ENCODE results near the gene IGSF21.

Gene IGSF21

DNA sequence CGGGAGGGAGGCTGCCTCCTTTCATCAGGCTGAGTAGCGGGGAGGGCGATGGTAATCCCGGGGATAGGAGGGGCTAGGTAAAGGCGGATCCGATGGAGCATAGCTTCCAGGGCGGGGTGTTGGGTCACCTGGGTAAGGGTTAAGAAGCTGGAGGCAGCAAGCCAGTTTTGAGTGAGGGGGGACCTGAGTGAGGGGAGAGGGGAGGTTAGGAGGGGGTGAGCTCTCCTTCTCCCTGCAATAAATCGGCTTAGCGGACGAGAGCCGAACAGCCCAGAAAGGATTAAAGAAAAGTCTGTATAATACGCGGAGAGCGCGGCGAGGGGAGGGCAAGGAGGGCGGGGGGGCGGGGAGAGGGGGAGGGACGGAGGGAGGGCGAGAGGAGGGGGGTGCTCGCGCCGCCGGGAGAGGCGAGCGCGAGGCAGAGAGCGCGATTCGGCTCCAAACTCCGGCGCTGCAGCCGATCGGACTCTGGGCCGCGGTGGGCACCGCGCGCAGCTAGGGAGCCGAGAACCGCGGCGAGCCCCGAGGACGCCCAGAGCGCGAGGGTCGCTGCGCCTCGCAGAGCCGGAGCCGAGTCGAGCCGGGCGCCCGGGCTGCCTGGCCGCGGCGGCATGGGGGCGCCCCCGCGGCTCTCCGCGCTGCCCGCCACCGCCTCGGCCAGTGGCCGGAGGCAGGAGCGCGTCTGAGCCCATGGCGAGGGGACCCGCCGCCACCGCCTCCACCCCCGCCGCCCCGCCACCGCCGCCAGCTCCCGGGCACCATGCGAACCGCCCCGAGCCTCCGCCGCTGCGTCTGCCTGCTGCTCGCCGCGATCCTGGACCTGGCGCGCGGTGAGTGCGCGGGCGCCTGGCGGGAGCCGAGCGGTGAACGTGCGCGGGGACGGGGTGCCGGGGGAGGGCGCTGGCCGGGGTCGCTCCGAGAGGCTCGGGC lies at the start of gene IGSF21:
Gene IGSF21 (plus strand): TSS at position 430 of the 930 bp plus-strand sequence. CDS start 331 bp downstream, at position 761.
- DNase-seq, result peak; percentile 13

DNA sequence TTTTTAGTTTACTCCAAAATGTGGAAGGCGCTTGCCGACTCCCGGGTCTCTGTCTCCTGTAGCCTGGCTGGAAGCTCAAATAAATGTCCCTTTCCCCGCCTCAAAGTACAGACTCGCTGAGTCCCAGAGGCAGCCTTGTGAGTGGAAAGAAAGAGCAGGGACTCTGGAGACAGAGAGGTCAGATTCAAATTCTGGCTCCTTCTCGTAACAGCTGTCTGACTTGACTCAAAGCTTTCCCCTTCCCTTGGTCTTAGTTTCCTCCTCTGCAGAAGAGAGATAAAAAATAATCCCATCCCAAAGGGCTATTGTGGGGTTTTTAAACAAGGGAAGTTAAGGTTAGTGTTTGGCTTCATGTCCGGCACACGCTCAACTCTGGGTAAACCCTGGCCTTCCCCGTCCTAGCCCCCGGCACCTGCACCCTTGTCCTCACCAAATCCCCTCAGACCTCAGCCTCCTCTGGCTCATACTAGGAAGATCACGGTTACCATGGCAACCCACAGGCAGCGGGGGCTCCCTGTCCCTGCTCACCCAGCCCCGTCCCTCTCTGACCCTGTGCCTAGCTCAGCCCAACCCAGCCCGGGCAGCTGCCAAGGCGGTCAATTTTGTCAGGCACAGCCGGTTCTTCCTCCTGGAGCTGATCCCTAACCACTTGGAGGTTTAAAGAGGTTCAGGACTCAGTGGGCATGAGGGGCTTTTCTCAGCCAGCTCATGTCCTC lies 49.2 kb upstream of the IGSF21 start:
- DNase-seq, result no peak

DNA sequence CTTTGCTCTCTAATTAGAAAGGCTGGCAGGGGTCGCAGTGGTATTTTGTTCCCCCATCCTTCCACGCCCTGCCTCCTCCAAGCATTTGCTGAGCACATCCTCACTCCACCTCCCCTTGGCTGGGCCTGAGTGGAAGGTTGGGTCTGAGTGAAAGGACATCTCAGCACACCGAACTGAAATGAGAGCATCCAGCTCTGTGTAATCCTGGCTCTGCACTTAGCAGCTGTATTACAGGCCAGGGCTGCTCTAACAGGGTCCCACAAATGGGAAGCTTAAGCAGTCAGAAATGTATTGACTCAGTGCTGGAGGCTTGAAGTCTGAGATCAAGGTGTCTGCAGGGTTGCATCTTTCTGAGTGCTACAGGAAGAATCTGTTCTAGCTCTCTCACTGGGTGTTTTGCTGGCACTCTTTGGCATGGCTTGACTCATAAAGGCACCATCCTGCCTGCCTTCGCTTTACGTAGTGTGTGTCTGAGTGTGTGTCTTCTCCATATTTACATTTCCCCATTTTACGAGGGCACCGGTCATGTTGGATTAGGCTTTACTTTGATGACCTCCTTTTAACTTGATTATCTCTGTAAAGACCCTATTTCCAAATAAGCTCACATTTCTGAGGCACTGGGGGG lies 48.5 kb upstream of the IGSF21 start:
- no peak for DNase-seq

DNA sequence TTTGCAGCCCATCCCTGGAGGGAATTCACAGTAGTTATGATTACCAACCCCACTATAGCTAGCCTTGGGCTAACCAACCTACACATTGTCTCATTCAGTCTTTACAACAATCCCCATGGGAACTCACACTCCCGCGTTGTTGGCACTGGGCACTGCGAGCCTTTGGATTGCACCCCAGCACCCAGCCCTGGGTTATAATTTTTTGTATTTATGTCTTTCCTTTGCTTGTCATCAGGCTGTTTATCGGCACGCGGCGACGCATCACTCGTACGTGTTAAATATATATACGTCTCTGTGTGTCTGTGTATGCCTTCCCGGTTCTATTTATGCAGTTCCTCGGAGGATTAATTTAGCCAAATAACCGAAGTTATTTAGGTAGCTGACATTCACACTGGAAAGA lies 47.2 kb upstream of the IGSF21 start:
- no peak for DNase-seq

DNA sequence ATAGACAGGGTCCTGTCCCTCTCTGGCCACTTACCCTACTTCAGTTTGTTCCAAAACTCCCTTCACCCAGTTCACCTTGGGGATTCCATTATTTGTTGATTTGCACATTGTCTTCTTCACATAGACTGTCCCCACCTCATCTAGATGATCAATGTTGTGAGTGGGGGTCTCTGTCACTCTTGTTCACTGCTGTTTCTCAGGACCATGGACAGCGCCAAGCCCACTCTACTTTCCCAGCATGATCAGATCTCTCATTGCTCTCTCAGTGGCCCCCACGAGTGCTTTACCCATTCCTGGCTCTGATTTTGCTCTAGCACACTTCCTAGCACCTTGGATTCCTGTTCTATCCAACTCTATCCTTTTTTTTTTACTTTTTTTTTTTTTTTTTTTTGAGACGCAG lies 45.4 kb upstream of the IGSF21 start:
- DNase-seq, result no peak

DNA sequence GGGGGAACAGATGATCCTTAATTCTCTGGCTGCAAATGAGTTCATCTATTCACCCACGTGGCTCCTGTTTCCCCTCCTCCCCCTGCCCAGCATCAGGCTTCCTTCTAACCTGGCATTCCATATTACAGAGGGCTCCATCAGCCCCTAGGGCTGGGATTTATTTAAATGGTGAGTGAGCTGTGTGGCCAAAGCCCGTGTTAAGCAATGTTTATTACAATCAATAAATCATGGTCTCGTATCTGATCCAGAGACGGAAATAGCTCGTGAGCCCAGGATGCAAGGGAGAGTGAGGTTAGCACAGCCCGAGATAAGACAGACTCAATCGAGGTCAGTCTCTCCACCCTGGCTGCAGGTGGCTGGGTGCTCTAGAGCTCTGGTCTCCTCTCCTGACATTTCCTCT lies 43.1 kb upstream of the IGSF21 start:
- DNase-seq, result no peak

DNA sequence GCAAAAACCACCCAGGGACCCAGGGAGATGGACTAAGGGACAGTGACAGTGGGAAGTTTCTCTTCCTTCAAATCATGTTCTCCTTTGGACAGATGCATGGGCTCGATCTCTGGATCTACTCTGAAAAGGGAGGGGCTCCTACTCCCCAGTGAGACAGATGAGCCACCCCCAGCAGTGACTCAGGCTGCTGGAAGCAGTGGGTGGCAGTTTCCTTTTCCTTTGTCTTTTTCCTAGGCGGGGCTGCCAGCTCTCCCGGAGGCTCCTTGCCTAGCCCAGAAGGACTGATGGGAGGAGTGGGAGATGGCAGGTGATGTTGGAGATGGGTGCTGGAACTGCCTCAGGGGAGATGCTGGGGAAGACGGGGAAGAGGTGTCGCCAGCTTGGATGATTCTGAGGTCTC lies 41.0 kb upstream of the IGSF21 start:
- DNase-seq, result no peak

DNA sequence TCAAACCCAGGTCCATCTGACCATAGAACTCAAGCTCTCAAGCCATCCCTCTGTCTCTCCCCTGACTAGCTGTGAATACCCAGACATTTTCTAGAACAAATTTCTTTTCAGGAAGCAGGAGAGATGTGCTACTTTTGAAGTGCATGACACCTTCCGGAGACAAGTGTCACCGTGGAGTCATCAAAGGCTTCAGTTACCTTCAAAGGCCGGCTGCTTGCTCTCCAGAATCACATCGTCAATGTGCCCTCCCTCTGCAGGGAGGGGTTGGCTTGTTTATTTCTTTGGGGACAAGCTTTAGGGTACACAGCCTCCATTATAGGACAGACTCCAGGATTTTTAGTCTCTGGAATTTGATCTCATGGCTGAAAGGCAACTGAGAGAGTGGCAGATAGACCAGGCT lies 37.7 kb upstream of the IGSF21 start:
- DNase-seq, result no peak

DNA sequence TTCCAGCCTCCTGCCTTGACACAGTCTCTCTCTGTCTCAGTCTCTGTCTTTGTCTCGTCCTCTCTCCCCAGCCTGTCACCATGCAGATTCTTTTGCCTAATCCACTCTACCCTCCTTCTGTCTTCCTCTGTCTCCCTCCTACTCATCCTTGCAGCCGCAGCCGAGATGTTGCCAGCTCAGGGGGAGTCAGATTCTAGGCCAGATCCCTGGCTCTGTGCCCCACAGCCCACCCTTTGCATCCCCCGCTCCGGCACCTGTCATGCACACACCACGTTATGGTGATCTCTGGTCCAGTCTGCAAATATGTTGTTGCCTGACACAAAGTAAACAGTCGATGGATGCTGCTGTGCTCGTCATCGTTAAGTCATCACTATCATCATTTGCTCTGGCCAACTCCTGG lies 35.5 kb upstream of the IGSF21 start:
- DNase-seq, result no peak

DNA sequence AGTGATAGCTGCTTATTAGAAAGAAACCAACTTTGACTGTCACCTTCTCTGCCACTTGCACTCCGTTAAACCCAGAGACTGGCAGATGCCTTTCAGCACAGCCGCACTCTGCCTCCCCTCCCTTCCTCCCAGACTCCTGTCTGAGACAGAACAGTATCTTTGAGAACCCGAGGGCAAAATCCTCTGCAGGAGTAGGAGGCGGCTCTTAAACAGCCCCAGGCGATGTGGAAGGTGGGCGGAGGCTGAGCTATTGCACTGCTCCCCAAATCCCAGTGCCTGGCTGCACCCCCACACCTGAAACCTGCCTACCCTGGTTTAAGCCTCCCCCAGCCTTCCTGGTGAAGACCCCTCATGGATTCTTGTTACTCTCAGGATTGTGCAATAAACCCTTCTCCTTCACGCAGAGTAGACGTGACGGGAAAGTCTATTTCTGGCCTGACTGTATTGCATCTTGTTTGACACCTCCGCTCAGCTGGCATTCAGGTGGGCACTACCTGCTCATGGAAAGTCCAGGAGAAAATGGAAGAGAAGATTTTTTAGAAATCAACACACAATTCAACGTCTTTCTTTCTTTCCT lies 34.4 kb upstream of the IGSF21 start:
- no peak for DNase-seq

DNA sequence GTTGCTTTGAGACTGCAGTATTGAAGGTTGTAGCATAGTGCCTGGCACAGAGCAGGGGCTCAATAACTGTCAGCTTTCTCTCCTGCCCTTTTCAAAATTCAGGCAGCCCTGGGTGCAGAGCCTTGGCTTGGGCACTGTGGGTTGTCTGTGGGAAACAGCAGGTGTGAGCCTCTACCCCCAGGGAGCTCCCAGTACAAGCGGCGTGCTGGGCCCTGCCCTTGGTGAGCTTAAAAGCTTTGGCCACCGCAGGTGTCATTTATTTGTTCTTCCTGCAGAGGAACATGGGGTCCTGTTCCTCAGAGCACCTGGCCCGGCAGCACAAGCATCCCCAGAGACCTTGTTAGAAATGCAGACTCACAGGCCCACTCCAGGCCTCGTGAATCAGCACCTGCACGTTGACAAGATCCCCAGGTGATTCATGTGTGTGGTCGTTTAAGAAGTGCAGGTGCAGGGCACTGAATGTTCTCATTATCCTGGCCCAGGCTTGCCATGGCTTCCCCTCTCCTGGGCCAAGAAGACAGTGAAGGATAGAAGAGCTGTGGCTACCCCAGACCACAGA lies 29.9 kb upstream of the IGSF21 start:
- DNase-seq, result peak; percentile 79

DNA sequence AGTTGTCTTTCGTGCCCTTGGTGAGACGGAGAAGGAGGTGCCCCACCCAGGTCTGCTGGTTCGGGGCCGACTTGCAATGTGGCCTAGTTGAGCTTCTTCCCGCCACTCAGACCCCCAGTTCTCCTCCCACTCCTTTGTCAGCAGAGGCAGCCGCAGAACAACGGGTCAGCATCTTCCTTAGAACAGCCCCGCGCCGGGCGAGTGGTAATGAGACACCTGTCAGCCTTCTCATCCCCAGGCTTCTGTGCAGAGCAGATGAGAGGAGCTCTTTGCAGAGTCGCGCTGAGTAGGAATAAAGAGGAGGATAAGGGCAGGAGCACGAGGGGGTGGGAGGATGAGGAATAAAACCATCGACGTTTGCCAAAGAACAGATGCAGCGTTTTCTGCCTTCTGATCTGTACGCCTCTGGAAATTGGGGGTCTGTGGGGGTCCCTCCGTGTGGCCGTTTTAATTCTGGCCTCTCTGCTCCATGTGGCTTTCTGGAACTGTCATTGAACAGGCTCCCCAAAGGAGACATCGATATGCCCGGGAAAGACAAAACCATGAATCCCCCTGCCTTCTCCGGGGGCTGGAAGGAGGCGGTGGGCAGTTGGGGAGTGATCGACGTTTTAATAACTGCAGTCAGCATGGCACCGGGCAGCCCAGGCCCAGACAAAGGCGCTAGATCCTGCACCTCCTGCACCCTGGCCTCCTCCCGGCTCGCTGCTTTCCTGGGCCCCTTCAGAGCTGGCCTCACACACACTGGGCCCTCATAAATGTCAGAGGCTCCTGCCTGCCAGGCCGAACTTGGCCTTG lies 27.5 kb upstream of the IGSF21 start:
- DNase-seq, result no peak

DNA sequence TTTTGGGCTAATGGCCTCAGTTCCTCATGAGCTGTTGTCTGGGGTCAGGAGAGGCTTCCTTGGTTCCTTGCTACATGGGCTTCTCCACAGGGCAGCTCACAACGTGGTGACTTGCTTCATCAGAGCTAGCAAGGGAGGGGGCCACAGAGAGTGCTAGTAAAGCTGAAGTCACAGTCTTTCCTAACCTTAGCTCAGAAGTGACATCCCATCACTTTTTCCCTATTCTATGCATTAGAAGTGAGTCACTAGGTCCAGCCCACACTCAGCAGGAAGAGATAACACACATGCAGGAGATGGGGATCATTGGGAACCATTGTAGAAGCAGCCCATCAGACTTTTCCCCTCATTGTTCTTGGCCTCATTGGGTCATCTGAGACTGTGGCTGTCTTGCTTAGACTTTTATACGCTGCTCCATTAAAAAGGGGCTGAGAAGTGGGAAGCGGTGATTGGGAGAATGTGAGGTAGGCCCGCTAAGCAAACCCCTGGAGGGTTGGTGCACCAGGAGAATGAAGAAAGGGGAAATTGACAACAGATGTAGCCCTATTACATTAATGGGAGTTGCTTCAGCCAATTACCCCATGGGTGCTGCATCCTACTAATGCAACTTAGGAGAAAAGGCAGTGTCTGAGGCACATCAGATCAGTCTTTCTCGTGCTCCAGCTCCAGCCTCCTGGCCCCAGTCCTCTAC lies 22.1 kb upstream of the IGSF21 start:
- DNase-seq, result no peak

DNA sequence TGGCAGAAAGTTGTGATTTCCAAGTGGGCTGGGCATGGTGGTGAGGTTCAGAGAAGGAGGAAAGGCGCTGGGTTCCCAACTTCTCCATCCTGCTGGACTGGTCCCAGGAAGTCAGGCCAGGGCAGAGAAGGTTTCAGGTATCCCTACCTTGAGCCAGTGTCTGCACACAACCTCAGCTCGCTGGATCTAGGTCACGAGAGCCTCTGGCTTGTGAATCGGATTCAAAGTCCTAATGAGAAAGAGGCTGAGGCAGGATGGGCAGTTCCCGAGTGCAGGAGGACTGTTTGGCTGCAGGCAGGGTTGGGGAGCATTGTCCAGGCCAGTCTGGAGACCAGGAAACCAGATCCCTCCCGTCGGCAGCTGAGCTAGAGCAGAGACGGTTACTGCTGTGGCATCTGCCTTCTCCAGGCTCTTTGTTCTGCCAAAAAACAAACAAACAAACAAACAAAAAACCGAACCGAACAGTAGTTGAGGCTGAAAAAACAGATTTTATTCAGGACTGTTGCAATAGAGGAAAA lies 19.5 kb upstream of the IGSF21 start:
- no peak for DNase-seq

DNA sequence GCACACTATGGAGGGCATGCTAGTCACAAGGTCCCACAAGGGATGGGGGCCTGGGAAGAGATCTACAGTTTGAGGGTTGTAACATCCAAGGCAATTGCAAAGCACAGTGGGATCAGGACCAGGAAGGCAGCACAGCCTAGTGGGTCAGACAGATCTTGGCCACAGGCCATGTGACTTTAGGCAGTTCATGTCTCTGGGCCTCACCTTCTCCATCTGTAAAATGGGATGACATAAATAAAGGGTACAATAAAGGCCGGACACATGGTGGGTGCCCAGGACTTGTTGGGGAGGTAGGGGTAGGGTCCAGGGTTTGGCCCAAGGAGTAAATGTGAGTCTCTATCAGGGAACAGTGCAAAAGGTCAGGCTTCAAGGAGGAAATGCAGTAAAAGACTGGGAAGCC lies 18.1 kb upstream of the IGSF21 start:
- DNase-seq, result no peak

DNA sequence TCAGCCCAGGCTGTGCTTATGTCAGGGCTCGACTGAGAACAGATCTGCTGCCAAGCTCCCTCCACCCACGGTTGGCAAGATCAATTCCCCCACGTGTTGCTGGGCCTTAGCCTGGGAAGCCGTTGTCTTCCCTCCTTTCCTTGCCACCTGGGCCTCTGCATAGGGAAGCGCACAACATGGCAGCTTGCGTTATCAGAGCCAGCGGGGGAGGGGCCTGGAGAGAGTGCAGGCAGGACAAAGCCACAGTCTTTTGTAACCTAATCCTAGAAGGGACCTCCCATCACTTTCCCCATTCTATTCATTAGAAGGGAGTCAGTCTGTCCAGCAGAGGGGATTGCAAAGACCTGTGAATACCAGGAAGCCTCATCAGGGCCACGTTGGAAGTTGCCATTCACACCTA lies 17.0 kb upstream of the IGSF21 start:
- no peak for DNase-seq

DNA sequence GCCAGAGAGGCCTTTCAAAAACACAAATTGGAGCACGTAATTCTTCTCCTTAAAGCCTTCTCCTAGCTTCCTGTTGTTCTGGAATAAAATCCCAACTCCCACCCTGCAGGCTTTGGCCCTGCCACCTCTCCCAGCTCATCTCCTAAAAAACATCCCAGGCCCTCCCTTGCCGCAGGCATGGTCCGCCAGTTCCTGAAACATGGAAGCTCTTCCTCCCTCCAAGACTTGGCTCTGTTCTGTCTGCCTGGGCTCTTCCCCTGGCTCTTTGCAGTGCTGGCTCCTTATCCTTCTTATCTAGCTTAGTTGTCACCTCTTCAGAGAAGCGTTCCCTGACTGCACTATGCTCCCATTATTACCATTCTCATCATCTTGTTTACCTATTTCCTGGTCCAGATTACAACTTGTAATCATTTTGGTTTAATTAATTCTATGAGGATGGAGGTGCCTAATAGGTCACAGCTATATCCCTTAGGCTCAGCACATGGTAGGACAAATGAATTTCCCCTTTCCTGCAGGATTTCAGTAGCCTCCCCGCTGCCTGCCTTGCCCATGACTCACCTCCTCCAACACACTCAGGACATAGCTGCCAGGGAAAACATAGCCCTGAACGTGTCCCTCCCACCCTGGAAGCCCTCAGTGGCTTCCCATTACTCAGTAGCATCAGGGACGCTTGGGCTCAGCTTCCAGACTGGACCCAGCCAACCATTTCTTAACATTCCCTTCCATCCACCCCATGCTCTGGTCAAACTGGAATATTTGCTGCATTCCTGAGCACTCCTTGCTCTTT lies 15.7 kb upstream of the IGSF21 start:
- no peak for DNase-seq

DNA sequence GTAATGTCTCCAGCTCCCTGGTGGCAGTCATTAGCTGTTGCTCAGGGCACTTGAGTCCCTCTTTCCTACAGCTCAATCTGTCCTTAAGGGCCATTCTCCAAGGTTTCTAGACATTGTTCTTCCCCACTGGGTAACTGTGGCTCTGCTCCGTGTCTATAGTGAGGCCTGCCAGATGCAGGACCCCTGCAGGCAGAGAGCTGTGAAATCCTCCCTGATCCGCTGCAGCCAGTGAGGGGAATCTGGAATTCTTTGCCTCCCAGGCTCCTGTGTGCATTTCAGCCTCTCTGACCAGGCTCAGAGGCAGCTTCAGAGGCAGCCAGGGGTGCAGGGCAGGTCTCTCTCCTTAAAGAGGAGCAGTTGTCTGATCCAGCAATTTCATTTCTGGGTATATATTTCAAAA lies 14.4 kb upstream of the IGSF21 start:
- DNase-seq, result no peak

DNA sequence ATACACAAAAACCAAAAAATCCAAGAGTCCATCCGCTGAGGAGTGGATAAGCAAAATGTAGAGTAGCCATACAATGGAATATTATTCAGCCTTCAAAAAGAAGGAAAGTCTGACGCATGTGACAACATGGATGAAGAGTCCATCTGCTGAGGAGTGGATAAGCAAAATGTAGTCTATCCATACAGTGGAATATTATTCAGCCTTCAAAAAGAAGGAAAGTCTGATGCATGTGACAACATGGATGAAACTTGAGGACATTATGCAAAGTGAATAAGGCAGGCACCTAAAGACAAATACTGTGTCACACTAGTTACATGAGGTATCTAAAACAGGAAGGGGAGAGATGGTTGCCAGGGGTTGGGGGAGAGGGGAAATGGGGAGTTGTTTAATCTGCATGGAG lies 14.0 kb upstream of the IGSF21 start:
- DNase-seq, result no peak

DNA sequence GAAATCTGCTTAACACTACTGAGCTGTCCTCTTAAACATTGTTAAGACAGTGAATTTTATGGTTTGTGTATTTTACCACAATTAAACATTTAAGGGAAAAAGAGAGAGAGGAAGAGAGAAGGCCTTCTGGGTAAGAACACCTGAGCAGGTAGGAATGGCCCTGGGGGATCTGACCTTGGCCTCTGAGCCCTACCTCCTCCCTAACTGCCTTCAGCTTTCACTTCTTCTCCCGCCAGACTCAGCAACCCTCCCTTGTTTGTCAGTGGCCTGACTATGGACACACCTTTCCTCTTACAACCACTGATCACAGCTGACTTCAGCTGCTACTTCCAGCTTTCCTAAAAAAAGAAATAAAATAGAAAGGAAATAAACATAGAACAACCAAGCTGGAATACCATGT lies 13.5 kb upstream of the IGSF21 start:
- DNase-seq, result no peak

DNA sequence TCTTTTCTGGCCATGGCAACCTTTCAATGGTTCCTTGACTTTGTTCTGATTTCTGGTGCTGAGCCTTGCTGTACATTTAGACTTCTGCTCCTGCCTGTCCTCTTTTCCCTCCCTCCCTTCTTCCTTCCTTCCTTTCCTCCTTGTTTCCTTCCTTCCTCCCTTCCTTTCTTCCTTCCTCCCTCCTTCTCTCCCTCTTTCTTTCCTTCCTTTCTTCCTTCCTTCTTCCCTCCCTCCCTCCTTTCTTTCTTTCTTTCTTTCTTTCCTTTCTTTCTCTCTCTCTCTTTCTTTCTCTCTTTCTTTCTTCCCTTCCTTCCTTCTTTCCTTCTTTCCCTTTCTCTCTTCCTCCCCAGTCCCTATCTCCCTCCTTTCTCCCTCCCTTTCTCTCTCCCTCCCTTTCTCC lies 10.4 kb upstream of the IGSF21 start:
- no peak for DNase-seq
